HCT116 (cell line): ENCODE results near the gene HCRT. TPM values are rescaled to one million over a fixed set of nuclear protein-coding genes. Genes with fewer than 3 reads are reported as not detected.

Source experiments
- ATAC-seq: fragments of 200-7000 bp; cut with Tn5 transposase; 2 replicates; pipeline ENCODE4 v1.9.1; 2020; ENCODE audit warnings: mild to moderate bottlenecking, moderate library complexity
- BruUV-seq: library from RNA; stranded (reverse); fragments of 400-500 nt; replicated peaks from 2 replicates; lab custom pipeline; 2021; lab: Mats Ljungman, UMichigan
- CTCF ChIA-PET: fragments of 300-600 bp; sonication (Branson Sonifier 250); formaldehyde crosslinking; loops from one replicate; lab custom pipeline; 2021; ENCODE audit warnings: antibody characterized with exemption; lab: Charles Lee
- POLR2A ChIA-PET: fragments of 300-600, 350-600 bp; sonication (Branson Sonifier 250); formaldehyde crosslinking; loops from one replicate; lab custom pipeline; 2021; ENCODE audit warnings: antibody characterized with exemption; lab: Charles Lee
- RAD21 ChIA-PET, 2 experiments: fragments of 300-600 bp; sonication (Branson Sonifier 250); formaldehyde crosslinking; loops; one replicate each; lab custom pipeline; 2023; ENCODE audit warnings: low total read pairs in 2 of 2; ENCODE audit not compliant: uncharacterized antibody in 2 of 2, unreplicated experiment in 2 of 2, low non-redundant PET in 1 of 2; lab: Charles Lee
- DNase-seq: peaks from one replicate; pipeline ENCODE4 v3.0.0-alpha.2; 2010; ENCODE audit warnings: low read depth, low spot score
- H2AFZ ChIP-seq: fragments of 200-600 bp; shearing (Covaris generic), sonication (generic); 2 replicates; pipeline ENCODE4 v1.6.1; 2017; ENCODE audit warnings: low read depth, mixed run types, mixed read lengths, antibody characterized with exemption, low read length; ENCODE audit not compliant: poor library complexity, severe bottlenecking
- H3K27ac ChIP-seq: 2 replicates; pipeline ENCODE4 v1.5.1; 2012; ENCODE audit warnings: low read depth, low read length
- H3K27me3 ChIP-seq: fragments of 200-600 bp; sonication (generic); 2 replicates; pipeline ENCODE4 v1.6.1; 2016; ENCODE audit warnings: mixed run types, low read length, mixed read lengths; ENCODE audit not compliant: insufficient read depth
- H3K36me3 ChIP-seq, 2 experiments: fragments of 200-500 bp in 1 of 2; fragments of 200-600 bp in 1 of 2; sonication (Bioruptor generic) in 1 of 2; sonication (generic) in 1 of 2; 2 replicates each; pipeline versions ENCODE4 v1.5.1 to v1.6.1; 2014 to 2016; ENCODE audit warnings: low read length in 2 of 2, inconsistent platforms in 1 of 2, mixed read lengths in 1 of 2, mixed run types in 1 of 2; ENCODE audit not compliant: insufficient read depth in 2 of 2, control insufficient read depth in 1 of 2
- H3K4me1 ChIP-seq, 2 experiments: fragments of 200-600 bp in 1 of 2; sonication (generic) in 1 of 2; 2 replicates each; pipeline versions ENCODE4 v1.5.1 to v1.6.1; 2012 to 2017; ENCODE audit warnings: low read length in 2 of 2, inconsistent platforms in 1 of 2, mild to moderate bottlenecking in 1 of 2, mixed read lengths in 1 of 2, mixed run types in 1 of 2, moderate library complexity in 1 of 2; ENCODE audit not compliant: insufficient read depth in 2 of 2, control insufficient read depth in 1 of 2
- H3K4me2 ChIP-seq: fragments of 200-600 bp; sonication (generic); 2 replicates; pipeline ENCODE4 v1.6.1; 2017; ENCODE audit warnings: mixed run types, low read length, mixed read lengths
- H3K4me3 ChIP-seq, 2 experiments: fragments of 200-600 bp in 1 of 2; sonication (generic) in 1 of 2; replicated peaks in 1 of 2; 2 replicates each; pipeline ENCODE4 v1.5.1; 2011 to 2016; ENCODE audit warnings: low read length in 2 of 2, control low read depth in 1 of 2, low read depth in 1 of 2, mild to moderate bottlenecking in 1 of 2, mixed read lengths in 1 of 2, mixed run types in 1 of 2
- H3K79me2 ChIP-seq: fragments of 200-600 bp; sonication (generic); 2 replicates; pipeline ENCODE4 v1.6.1; 2017; ENCODE audit warnings: mild to moderate bottlenecking, mixed run types, low read length, moderate library complexity, mixed read lengths; ENCODE audit not compliant: insufficient read depth
- H3K9ac ChIP-seq: fragments of 200-600 bp; sonication (generic); 2 replicates; pipeline ENCODE4 v1.6.1; 2016; ENCODE audit warnings: low read length, mixed read lengths
- H3K9me2 ChIP-seq: fragments of 200-600 bp; sonication (generic), shearing (Covaris generic); 2 replicates; pipeline ENCODE4 v1.6.1; 2017; ENCODE audit warnings: mixed run types, mild to moderate bottlenecking, moderate library complexity; ENCODE audit not compliant: insufficient read depth
- H3K9me3 ChIP-seq, 2 experiments: fragments of 200-500 bp in 1 of 2; fragments of 200-600 bp in 1 of 2; sonication (Bioruptor generic) in 1 of 2; sonication (generic) in 1 of 2; 2 replicates each; pipeline ENCODE4 v1.6.1; 2014 to 2017; ENCODE audit warnings: low read length in 2 of 2, mixed read lengths in 2 of 2, inconsistent platforms in 1 of 2, low read depth in 1 of 2, mild to moderate bottlenecking in 1 of 2, mixed run types in 1 of 2, moderate library complexity in 1 of 2; ENCODE audit not compliant: control insufficient read depth in 1 of 2, insufficient read depth in 1 of 2
- H4K20me1 ChIP-seq: fragments of 200-600 bp; sonication (generic), shearing (Covaris generic); 2 replicates; pipeline ENCODE4 v1.6.1; 2017; ENCODE audit warnings: mixed run types, mild to moderate bottlenecking, moderate library complexity; ENCODE audit not compliant: insufficient read depth
- CBX3 ChIP-seq: IDR thresholded peaks from 2 replicates; pipeline ENCODE4 v1.6.1; 2012; ENCODE audit warnings: low read depth
- CEBPB ChIP-seq: IDR thresholded peaks from 2 replicates; pipeline ENCODE4 v1.6.1; 2012; ENCODE audit warnings: low read depth
- SIN3A ChIP-seq: IDR thresholded peaks from 2 replicates; pipeline ENCODE4 v1.6.1; 2012; ENCODE audit warnings: low read depth
- SRF ChIP-seq: IDR thresholded peaks from 2 replicates; pipeline ENCODE4 v1.6.1; 2012; ENCODE audit warnings: low read depth
- YY1 ChIP-seq: IDR thresholded peaks from 2 replicates; pipeline ENCODE4 v1.6.1; 2011; ENCODE audit warnings: low read length, low read depth, moderate library complexity, mild to moderate bottlenecking; ENCODE audit not compliant: insufficient replicate concordance; ENCODE audit errors: extremely low read depth
- ZFX ChIP-seq: fragments of 450-650 bp; IDR thresholded peaks from 2 replicates; pipeline ENCODE4 v1.6.1; 2017
- ZNF274 ChIP-seq: fragments of 200-500 bp; sonication (Bioruptor generic); IDR thresholded peaks from 2 replicates; pipeline ENCODE4 v1.6.1; 2014; ENCODE audit warnings: mild to moderate bottlenecking, low read depth, low read length, inconsistent platforms
- intact Hi-C: fragments of 100-400 bp; cut with micrococcal nuclease; formaldehyde crosslinking; loops from 2 replicates; pipeline ENCODE4 v1.10.0; 2022
- total RNA-seq: library from RNA; stranded (reverse); gene quantifications from one replicate; pipeline ENCODE4 v1.2.1, GENCODE V29; 2021; ENCODE audit not compliant: unreplicated experiment
- TF ChIP-seq, protein P1 (sequence below): IDR thresholded peaks from 2 replicates; pipeline ENCODE4 v1.6.1; 2012; ENCODE audit warnings: low read depth

The HCRT gene
- total RNA-seq, 1 experiment from 2014 or later: not detected

DNA sequence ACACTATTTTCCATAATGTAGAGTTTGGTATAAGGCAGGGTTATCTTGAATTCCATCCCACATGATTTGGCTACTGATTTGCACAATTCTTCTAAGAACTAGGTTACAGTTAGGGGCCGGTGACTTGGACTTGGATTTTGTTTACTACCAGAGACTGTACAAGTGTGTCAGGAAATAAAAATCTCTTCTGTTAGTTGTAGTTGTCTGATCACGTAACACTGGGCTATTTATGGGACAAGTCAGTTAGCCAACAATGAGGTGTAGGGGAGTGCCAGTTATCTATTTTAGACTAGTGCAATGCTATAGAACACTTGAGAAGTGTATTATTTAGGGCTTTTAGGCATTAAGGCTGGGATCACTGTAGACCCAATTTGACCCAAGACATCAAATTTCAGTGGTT lies 48.7 kb upstream of the HCRT start:
- no TSS peak for BruUV-seq
- Histone ChIP-seq H2AFZ (no peak overlapping the region), H3K79me2 (no peaks in the 10 kb centered on the region), H3K9me3 (no peaks in the 10 kb centered on the region), H3K27me3 (no peaks in the 10 kb centered on the region), H3K9ac (no peak overlapping the region), H3K4me2 (no peak overlapping the region), H3K4me1 (no peaks in the 10 kb centered on the region), H3K9me2 (no peaks in the 10 kb centered on the region), H3K4me3 (no peak overlapping the region), H3K36me3 (no peaks in the 10 kb centered on the region), H3K27ac (no peak overlapping the region), H4K20me1 (no peaks in the 10 kb centered on the region)
- RAD21 ChIA-PET: no interaction called here
- CTCF ChIA-PET: interaction anchor here (1.5 kb wide), 1 partner anchor 12 kb away, joined by 3 read pairs; no protein-coding TSS in a partner anchor
- no peak for TF ChIP-seq SIN3A
- no peak for TF ChIP-seq SRF
- no peak for TF ChIP-seq ZNF274
- TF ChIP-seq CEBPB: no peak
- no peak for TF ChIP-seq ZFX
- TF ChIP-seq YY1: no peak
- TF ChIP-seq, protein P1, sequence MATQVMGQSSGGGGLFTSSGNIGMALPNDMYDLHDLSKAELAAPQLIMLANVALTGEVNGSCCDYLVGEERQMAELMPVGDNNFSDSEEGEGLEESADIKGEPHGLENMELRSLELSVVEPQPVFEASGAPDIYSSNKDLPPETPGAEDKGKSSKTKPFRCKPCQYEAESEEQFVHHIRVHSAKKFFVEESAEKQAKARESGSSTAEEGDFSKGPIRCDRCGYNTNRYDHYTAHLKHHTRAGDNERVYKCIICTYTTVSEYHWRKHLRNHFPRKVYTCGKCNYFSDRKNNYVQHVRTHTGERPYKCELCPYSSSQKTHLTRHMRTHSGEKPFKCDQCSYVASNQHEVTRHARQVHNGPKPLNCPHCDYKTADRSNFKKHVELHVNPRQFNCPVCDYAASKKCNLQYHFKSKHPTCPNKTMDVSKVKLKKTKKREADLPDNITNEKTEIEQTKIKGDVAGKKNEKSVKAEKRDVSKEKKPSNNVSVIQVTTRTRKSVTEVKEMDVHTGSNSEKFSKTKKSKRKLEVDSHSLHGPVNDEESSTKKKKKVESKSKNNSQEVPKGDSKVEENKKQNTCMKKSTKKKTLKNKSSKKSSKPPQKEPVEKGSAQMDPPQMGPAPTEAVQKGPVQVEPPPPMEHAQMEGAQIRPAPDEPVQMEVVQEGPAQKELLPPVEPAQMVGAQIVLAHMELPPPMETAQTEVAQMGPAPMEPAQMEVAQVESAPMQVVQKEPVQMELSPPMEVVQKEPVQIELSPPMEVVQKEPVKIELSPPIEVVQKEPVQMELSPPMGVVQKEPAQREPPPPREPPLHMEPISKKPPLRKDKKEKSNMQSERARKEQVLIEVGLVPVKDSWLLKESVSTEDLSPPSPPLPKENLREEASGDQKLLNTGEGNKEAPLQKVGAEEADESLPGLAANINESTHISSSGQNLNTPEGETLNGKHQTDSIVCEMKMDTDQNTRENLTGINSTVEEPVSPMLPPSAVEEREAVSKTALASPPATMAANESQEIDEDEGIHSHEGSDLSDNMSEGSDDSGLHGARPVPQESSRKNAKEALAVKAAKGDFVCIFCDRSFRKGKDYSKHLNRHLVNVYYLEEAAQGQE: no peak
- TF ChIP-seq CBX3: no peak
- intact Hi-C loops: no loop called here
- ATAC-seq: no peak
- POLR2A ChIA-PET: no interaction called here
- DNase-seq: no peak
